Measurements from ENCODE around the gene CWC22.
"Not testable (repeated sequence)": the region's sequence is repeated elsewhere in the genome, so short reads cannot be mapped to it uniquely, and the experiment has no call there.

Gene CWC22

GRCh38 chr2:180015951-180016709 lies 9.0 kb upstream of the CWC22 start:
- H3K9ac ChIP-seq (ENCODE audit: low read depth, low read length) = no peak overlapping the region
- H3K4me1 ChIP-seq (ENCODE audit: insufficient read depth, low read length) = no peaks in the 10 kb centered on the region
- H3K9me3 ChIP-seq (ENCODE audit: control insufficient read depth, insufficient read depth, low read length) = no peaks in the 10 kb centered on the region
- H3K36me3 ChIP-seq (ENCODE audit: insufficient read depth, low read length) = no peaks in the 10 kb centered on the region

GRCh38 chr2:180012523-180012922 lies 5.4 kb upstream of the CWC22 start:
- no peaks in the 10 kb centered on the region for H3K9me3 ChIP-seq (ENCODE audit: control insufficient read depth, insufficient read depth, low read length)
- no peaks in the 10 kb centered on the region for H3K4me1 ChIP-seq (ENCODE audit: insufficient read depth, low read length)

GRCh38 chr2:180010701-180011100 lies 3.6 kb upstream of the CWC22 start:
- no peak overlapping the region for H3K9ac ChIP-seq (ENCODE audit: low read depth, low read length)
- H3K4me1 ChIP-seq (ENCODE audit: insufficient read depth, low read length) = peaks cover 5% of the 10 kb centered on the region; the same call in 1 of the 2 replicates
- no peaks in the 10 kb centered on the region for H3K36me3 ChIP-seq (ENCODE audit: insufficient read depth, low read length)
- H3K9me3 ChIP-seq (ENCODE audit: control insufficient read depth, insufficient read depth, low read length) = no peaks in the 10 kb centered on the region

More at GRCh38 chr2:180012523-180012922, 5.4 kb upstream of the CWC22 start:
- no peaks in the 10 kb centered on the region for H3K36me3 ChIP-seq (ENCODE audit: insufficient read depth, low read length)
- H3K9ac ChIP-seq (ENCODE audit: low read depth, low read length) = no peak overlapping the region

GRCh38 chr2:180006231-180006630 lies 866 bp downstream of the CWC22 start:
- H3K9ac ChIP-seq (ENCODE audit: low read depth, low read length) = peak overlapping the region; percentile 83
- peaks cover 25% of the 10 kb centered on the region for H3K4me1 ChIP-seq (ENCODE audit: insufficient read depth, low read length)
- 0 out of 2 replicates have a peak, but pooled peaks cover 4% of the 10 kb centered on the region for H3K36me3 ChIP-seq (ENCODE audit: insufficient read depth, low read length)
- H3K9me3 ChIP-seq (ENCODE audit: control insufficient read depth, insufficient read depth, low read length) = no peaks in the 10 kb centered on the region

GRCh38 chr2:180005465-180005864 lies 1.6 kb downstream of the CWC22 start:
- peak overlapping the region; percentile 20; the same call in 1 of the 2 replicates for H3K9ac ChIP-seq (ENCODE audit: low read depth, low read length)
- peaks cover 25% of the 10 kb centered on the region for H3K4me1 ChIP-seq (ENCODE audit: insufficient read depth, low read length)
- not testable (repeated sequence) for H3K36me3 ChIP-seq (ENCODE audit: insufficient read depth, low read length); H3K9me3 ChIP-seq (ENCODE audit: control insufficient read depth, insufficient read depth, low read length)

GRCh38 chr2:180004731-180005130 lies 2.4 kb downstream of the CWC22 start:
- Histone ChIP-seq H3K9ac (ENCODE audit: low read depth, low read length) (peak overlapping the region; percentile 31; the same call in 1 of the 2 replicates), H3K36me3 (ENCODE audit: insufficient read depth, low read length) (0 out of 2 replicates have a peak, but pooled peaks cover 4% of the 10 kb centered on the region), H3K4me1 (ENCODE audit: insufficient read depth, low read length) (peaks cover 25% of the 10 kb centered on the region), H3K9me3 (ENCODE audit: control insufficient read depth, insufficient read depth, low read length) (no peaks in the 10 kb centered on the region)

- H3K9me3 ChIP-seq (ENCODE audit: control insufficient read depth, insufficient read depth, low read length) = no peaks in the 10 kb centered on the region
- no peak overlapping the region for H3K9ac ChIP-seq (ENCODE audit: low read depth, low read length)
- H3K36me3 ChIP-seq (ENCODE audit: insufficient read depth, low read length) = 0 out of 2 replicates have a peak, but pooled peaks cover 4% of the 10 kb centered on the region
- peaks cover 25% of the 10 kb centered on the region for H3K4me1 ChIP-seq (ENCODE audit: insufficient read depth, low read length)
Measured at GRCh38 chr2:180003559-180003958, 3.5 kb downstream of the CWC22 start.

GRCh38 chr2:180003073-180003472 lies 4.0 kb downstream of the CWC22 start:
- H3K9me3 ChIP-seq (ENCODE audit: control insufficient read depth, insufficient read depth, low read length) = no peaks in the 10 kb centered on the region
- H3K36me3 ChIP-seq (ENCODE audit: insufficient read depth, low read length) = 0 out of 2 replicates have a peak, but pooled peaks cover 4% of the 10 kb centered on the region
- peaks cover 25% of the 10 kb centered on the region for H3K4me1 ChIP-seq (ENCODE audit: insufficient read depth, low read length)
- H3K9ac ChIP-seq (ENCODE audit: low read depth, low read length) = no peak overlapping the region

- Histone ChIP-seq H3K36me3 (ENCODE audit: insufficient read depth, low read length) (0 out of 2 replicates have a peak, but pooled peaks cover 4% of the 10 kb centered on the region), H3K4me1 (ENCODE audit: insufficient read depth, low read length) (peaks cover 25% of the 10 kb centered on the region)
Measured at GRCh38 chr2:180002198-180002770, 4.8 kb downstream of the CWC22 start.

GRCh38 chr2:180001726-180002125 lies 5.4 kb downstream of the CWC22 start:
- Histone ChIP-seq H3K9ac (ENCODE audit: low read depth, low read length) (no peak overlapping the region), H3K36me3 (ENCODE audit: insufficient read depth, low read length) (0 out of 2 replicates have a peak, but pooled peaks cover 4% of the 10 kb centered on the region), H3K4me1 (ENCODE audit: insufficient read depth, low read length) (peaks cover 25% of the 10 kb centered on the region), H3K9me3 (ENCODE audit: control insufficient read depth, insufficient read depth, low read length) (no peaks in the 10 kb centered on the region)

More at GRCh38 chr2:180002198-180002770, 4.8 kb downstream of the CWC22 start:
- no peaks in the 10 kb centered on the region for H3K9me3 ChIP-seq (ENCODE audit: control insufficient read depth, insufficient read depth, low read length)
- H3K9ac ChIP-seq (ENCODE audit: low read depth, low read length) = no peak overlapping the region

GRCh38 chr2:180000434-180000833 lies 6.7 kb downstream of the CWC22 start:
- Histone ChIP-seq H3K9me3 (ENCODE audit: control insufficient read depth, insufficient read depth, low read length) (no peaks in the 10 kb centered on the region), H3K9ac (ENCODE audit: low read depth, low read length) (no peak overlapping the region), H3K36me3 (ENCODE audit: insufficient read depth, low read length) (0 out of 2 replicates have a peak, but pooled peaks cover 4% of the 10 kb centered on the region), H3K4me1 (ENCODE audit: insufficient read depth, low read length) (peaks cover 17% of the 10 kb centered on the region; the same call in 1 of the 2 replicates)

- Histone ChIP-seq H3K4me1 (ENCODE audit: insufficient read depth, low read length) (peaks cover 9% of the 10 kb centered on the region; the same call in 1 of the 2 replicates), H3K9me3 (ENCODE audit: control insufficient read depth, insufficient read depth, low read length) (no peaks in the 10 kb centered on the region), H3K9ac (ENCODE audit: low read depth, low read length) (no peak overlapping the region), H3K36me3 (ENCODE audit: insufficient read depth, low read length) (0 out of 2 replicates have a peak, but pooled peaks cover 4% of the 10 kb centered on the region)
Measured at GRCh38 chr2:179999000-179999399, 8.1 kb downstream of the CWC22 start.

GRCh38 chr2:179995741-179996515 lies 11.2 kb downstream of the CWC22 start:
- no peak overlapping the region for H3K9ac ChIP-seq (ENCODE audit: low read depth, low read length)

GRCh38 chr2:179991344-179991743 lies 15.8 kb downstream of the CWC22 start:
- Histone ChIP-seq H3K4me1 (ENCODE audit: insufficient read depth, low read length) (no peaks in the 10 kb centered on the region), H3K9me3 (ENCODE audit: control insufficient read depth, insufficient read depth, low read length) (no peaks in the 10 kb centered on the region), H3K36me3 (ENCODE audit: insufficient read depth, low read length) (no peaks in the 10 kb centered on the region), H3K9ac (ENCODE audit: low read depth, low read length) (no peak overlapping the region)

More at GRCh38 chr2:179995741-179996515, 11.2 kb downstream of the CWC22 start:
- Histone ChIP-seq H3K9me3 (ENCODE audit: control insufficient read depth, insufficient read depth, low read length) (no peaks in the 10 kb centered on the region), H3K4me1 (ENCODE audit: insufficient read depth, low read length) (no peaks in the 10 kb centered on the region), H3K36me3 (ENCODE audit: insufficient read depth, low read length) (no peaks in the 10 kb centered on the region)
